Hematopoietic multipotent progenitor cell treated with erythropoietin and hydrocortisone succinate and interleukin-3 and kit ligand, for 6 days (in vitro differentiated cells): ENCODE data around the gene ALDOB.
A peak's percentile ranks its signal among the peaks of the same experiment; 100 is the strongest.
"Not testable (repeated sequence)": the region's sequence is repeated elsewhere in the genome, so short reads cannot be mapped to it uniquely, and the experiment has no call there.

Experiments used
- DNase-seq: peaks from one replicate; pipeline ENCODE4 v3.0.0-alpha.2; 2015

Gene ALDOB

DNA sequence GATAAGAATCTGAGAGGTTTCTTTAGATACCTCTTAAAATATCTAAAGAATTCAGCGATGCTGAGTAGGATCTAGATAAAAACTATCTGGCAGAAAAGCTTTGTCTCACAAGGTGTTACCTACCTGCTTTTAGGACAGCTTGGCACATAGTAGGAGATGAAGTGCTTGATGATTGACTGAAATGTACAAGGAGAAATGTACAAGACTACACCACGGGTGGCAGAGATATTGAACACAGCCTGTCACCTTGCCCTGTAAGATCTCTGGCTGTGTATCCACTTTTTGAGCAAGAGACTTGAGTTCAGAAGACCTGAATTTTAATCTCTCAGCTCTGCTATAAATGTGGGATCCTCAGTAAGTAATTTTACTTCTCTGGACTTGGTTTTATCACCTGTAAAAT, 15.7 kb downstream of the ALDOB start:
- DNase-seq = no peak

DNA sequence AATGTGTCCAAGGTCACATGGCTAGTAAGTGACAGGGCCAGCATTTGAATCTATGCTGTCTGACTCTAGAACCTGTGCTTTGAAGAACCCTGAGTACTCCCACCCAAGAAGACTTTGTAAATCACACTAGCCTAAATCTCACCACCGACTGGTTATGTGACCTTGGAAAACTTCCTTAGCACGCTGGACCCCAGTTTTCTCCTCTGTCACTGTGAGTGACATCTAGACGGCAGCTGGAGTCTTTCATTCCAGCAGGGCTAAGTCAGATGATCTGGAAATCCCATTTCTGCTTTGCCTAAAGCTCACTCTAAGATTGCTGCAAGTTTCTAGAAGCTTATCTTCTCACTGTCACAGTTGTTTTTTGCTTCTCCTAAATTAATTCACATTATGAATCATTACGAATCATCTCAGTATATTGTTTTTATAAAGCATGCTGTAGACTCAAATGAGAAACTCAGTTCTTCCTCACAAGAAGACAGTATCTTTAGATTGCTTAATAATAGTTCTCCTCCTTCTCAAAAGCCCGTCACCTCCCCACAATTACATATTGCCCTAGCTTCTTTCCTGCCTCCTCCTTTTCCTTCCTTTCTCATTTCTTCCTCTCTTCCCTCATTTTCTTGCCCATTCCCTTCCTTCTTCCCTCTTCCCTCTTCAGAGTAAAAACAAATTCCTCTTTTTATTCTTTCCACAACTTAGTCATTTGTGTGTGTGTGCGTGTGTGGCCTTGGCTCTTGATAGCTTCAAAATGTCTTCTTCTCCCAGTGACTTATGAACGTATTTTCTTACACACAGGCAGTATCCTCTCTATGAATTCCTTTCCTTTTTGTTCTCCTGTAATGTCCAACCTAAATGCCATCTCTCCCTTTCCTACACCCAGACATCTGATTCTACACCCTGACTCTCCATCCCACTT, 16.8 kb downstream of the ALDOB start:
- DNase-seq = no peak

DNA sequence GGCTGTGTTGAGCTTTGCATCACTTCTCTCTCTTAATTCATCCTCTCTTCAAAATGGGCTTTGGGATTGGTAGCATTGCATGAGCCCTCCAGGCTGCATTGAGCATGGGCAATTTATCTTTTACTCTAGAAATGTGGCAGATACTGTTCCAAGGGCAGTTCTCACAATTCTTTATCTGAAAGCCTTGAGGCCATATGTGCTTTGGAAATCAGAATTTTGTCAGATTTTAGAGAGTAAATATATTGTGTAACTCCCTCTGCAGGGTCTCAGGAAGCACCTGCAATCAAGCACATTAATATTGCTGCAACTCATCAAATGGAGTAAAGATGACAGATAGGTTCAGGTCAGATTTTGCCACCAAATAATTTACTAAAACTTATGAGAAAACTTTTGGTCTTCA, 17.6 kb downstream of the ALDOB start:
- no peak for DNase-seq

DNA sequence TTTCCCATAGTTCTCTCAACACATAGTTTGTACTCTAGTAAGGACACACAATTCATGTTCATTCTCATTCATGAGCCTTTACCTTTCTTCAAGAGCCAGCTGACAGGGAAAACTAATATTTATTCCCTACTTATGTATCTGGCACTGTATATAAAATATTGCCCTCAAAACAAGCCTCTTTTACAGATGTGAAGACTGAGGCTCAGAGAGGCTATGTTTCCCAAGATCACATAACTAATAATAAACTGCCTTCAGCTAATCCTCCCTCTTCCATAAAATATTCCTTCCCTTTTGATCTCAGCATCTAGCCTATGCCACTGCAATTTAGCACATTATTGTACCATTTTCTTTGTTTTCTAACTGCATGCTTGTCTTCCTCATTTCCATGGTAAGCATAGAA, 18.2 kb downstream of the ALDOB start:
- DNase-seq = no peak

DNA sequence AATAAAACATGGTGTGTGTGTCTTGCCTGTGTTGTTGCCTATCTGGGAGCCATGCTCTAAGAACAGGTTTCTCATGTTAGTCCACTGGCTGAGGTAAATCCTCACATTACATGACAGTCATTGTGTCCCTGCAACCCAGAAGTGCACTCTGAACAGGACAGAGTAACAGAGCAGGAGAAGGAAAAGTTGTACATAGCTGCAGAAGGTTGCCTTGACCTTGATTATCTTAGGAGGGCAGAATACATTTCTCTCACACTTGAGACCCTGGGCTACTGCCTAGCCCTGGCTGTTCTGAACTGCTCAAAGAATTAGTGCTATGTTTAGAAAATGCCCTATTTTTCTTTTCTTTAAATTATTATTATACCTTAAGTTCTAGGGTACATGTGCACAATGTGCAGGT, 20.0 kb downstream of the ALDOB start:
- DNase-seq = no peak

DNA sequence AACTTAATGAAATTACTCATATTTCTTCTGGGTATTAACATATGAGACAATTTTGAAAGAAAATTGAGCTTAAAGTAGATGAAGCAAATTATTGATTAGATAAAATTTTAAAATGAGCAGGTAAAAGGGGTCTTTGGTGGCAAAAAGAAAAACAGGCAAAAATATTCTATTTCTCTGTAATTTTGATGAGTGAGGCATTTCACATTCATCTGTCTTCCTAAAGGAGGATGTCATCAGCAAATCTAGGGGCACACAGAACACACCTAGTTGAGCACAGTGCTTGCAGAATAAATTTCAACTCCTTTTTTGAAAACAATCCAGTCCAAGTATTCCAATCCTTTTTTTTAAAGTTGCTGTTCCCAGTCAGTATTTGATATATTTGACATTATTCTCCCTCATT, 20.7 kb downstream of the ALDOB start:
- no peak for DNase-seq

DNA sequence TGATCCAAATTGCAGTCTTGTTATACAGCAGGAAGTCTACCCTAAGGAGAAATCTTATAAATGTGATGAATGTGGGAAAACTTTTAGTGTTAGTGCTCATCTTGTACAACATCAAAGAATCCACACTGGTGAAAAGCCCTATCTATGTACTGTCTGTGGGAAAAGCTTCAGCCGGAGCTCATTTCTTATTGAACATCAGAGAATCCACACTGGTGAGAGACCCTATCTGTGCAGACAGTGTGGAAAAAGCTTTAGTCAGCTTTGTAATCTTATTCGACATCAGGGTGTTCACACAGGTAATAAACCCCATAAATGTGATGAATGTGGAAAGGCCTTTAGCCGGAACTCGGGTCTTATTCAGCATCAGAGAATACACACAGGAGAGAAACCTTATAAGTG, 26.5 kb downstream of the ALDOB start:
- no peak for DNase-seq

DNA sequence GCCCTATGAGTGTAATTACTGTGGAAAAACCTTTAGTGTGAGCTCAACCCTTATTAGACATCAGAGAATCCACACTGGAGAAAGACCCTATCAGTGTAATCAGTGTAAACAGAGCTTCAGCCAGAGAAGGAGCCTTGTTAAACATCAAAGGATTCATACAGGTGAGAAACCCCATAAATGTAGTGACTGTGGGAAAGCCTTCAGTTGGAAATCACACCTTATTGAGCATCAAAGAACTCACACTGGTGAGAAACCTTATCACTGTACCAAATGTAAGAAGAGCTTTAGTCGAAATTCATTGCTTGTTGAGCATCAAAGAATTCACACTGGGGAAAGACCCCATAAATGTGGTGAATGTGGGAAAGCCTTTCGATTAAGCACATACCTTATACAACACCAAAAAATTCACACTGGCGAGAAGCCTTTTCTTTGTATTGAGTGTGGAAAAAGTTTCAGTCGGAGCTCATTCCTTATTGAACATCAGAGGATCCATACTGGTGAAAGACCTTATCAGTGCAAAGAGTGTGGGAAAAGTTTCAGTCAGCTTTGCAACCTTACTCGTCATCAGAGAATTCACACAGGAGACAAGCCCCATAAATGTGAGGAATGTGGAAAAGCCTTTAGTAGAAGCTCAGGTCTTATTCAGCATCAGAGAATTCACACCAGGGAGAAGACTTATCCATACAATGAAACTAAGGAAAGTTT, 27.0 kb downstream of the ALDOB start:
- DNase-seq = no peak

DNA sequence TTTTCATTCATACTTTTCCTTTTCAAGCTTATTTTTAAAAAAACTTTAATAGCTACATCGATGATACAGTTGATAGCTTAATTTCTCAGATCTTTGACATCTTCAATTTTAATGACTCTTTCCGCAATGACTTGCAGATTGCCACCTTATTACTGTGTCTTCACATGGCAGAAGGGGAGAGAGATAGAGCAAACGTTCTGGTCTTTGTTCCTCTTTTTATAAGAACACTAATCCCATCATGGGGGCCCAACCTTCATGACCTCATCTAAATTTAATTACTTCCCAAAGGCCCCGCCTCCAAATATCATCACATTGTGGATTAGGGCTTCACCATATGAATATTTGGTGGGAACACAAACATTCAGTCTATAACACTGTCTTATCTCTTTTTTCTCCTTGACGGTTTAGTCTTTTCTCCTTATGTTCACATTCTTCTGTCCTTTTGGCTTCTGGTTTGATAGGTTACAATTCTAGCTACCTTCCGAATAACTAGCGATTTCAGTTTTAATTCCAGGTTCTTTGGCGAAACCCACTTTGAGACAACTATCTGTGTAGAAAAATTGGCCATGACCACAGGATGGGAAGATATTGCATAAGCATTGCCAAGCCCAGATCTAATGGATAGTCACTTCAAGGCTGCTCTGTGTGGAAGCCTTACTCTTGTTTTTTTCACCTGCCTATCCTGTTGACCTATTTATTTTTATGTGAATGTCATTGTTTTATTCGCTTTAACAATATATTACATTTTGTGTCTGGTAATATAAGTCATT, 31.9 kb downstream of the ALDOB start:
- no peak for DNase-seq

DNA sequence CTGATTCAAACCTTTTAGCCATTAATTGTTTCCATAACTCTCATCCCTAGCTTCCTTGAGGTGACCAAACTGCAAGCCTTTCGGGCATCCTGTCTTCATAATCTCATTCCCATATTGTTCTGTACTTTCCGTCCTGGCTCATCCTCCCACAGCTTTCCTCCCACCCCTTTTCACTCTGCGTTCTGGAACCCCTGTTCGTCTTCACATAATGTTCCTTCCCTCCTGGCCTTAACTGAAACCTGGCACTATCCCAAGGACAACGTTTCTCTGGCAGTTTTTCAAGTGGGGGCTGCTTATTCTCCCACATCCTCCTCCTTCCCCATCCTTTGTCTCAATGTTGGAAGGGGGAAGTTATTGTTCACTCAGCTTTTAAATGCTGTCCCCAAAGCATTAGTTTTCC, 35.5 kb downstream of the ALDOB start:
- no peak for DNase-seq

DNA sequence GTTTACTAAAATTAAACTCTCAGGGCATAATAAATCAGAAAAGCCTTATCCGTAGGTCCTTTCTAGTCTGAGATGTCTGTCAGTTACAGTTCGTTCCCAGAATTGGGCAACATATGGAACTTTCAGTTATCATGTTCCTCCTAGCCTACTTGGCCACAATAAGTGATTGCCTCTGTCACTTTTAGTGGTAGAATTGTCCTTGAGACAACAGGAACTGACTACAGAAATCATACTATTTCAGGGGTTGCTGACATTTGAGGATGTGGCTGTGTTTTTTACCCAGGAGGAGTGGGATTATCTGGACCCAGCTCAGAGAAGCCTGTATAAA, 36.0 kb downstream of the ALDOB start:
- peak; percentile 42 for DNase-seq

DNA sequence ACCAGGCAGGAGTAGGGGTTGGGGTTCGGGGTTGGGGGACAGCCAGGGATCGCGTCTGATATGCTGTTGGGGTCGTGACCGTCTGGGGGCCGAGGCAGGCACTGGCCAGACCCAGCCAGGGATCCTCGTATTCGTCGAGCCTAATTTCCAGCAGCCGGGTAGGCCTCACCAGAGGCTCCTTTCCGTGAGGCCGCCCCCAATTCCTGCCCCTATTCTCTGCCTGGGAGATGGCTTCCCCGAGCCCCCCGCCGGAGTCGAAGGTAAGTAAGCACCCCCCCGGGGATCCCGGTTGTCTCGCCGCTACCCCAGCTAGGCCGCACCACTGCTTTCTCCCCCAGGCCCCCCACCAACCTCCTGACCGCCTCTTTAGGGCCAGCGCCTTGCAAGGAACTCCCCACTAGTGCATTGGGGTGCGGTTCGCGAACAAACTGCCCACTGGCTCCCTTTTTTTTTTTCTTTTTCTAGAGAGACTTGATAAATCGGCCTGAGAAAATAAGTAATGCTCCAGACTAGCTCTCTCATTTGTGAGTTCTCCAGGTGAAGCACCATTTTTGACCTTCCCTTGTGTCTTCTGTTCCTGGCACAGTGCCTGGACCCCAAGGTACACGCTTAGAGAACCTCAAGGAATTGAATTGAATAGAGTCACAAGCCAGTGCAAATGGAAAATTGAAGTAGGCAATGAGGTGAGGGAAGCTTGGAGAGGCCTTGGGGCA, 36.5 kb downstream of the ALDOB start:
- peak; percentile 43 for DNase-seq

DNA sequence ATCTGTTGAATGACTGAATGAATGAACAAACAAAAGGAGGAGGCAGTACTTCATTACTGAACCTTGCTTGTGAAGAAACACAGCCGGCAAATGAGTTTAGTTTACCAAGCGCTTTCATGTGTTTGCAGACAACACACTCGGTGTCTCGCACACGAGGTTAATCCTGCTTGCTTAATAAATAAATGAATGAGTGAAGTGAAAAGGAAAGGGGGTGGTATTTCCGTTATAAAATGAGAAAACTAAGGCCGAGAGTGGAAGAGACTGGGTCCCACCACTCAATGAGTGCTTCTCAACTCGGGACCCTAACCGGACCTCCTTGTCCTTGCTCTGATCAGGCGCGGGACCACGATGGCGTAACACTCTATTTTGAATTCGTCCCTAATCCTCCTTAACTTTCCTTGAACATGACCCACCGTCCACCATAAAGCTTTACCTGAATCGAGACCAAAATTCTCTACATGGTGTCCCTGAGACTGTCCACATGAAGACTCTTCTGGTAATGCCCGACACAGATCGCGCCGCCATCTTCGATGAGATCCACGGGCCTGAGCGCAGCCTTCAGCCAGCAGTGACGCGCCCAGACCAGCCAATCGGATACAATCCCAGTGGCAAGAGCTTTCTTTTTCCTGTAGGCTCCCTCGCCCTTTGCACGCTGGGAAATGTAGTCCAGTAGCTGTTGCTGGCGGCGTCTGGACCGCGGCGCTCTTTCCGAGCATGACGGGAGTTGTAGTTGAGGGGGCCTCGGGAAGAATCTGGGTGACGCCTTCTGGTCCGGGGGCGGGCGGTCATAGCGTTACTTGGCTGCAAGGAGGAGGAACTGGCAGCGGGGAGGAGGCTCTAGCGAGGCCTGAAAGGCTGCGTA, 37.3 kb downstream of the ALDOB start, which contains the start of the genes MRPL50 and ZNF189:
Gene MRPL50 (minus strand): TSS at position 551 of the 862 bp plus-strand sequence. CDS start 26 bp downstream, at position 525.
Gene ZNF189 (plus strand): TSS at position 784 of the 862 bp plus-strand sequence. CDS start 306 bp downstream, outside the sequence.
- peak; percentile 99 for DNase-seq

DNA sequence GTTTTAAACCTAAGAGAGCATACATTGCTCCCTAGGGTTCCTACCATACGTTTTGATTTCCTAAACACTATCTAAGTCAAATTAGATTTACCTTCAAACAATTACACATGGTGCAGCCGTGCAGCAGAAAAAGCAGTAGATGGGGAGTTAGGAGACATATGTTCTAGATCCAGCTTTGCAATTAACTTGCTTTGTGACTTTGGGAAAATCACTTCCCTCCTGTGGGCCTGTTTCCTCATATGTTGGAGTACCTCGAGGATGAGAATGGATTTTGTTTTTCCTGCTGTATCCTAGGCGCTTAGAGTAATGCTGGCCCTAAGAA, 37.9 kb downstream of the ALDOB start:
- no peak for DNase-seq

DNA sequence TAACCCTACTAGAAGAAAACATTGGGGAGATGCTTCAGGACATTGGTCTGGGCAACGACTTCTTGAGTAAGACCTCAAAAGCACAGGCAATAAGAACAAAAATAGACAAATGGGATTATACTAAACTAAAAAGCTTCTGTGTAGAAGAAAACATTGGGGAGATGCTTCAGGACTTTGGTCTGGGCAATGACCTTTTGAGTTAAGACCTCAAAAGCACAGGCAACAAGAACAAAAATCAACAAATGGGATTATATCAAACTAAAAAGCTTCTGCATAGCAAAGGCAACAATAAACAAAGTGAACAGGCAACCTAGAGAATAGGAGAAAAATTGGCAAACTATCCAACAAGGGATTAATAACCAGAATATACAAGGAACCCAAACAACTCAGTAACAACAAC, 40.9 kb downstream of the ALDOB start:
- DNase-seq = no peak

DNA sequence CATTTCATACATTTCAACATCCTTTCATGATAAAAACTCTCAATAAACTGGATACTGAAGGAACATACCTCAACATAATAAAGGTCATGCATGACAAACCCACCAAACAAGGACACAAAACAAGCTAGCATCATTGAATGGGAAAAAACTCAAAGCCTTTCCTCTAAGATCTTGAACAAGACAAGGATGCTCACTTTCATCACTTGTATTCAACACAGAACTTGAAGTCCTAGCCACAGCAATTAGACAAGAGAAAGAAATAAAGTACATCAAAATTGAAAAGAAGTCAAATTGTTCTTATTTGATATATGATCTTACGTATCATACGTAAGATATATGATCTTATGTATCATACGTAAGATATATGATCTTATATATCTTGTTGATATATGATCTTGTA, 42.4 kb downstream of the ALDOB start:
- DNase-seq = no peak

DNA sequence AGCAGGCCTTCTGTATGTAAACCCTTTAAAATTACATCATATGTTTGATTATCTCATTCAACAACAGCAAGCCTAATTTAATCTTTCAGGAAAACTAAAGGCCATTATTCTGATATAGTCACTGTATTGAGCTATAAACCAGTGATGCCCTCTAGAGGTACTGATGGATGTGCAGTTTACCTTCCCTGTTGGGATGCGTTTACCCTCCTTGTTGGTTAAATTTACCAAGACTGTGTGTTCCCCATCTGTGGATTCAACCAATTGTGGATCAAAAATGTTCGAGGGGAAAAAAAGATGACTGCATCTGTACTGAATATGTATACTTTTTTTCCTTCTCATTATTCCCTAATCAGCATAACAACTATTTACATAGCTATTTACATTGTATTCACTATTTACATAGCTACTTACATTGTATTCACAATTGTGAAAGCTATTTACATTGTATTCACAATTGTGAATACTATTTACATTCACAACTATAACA, 47.0 kb downstream of the ALDOB start:
- peak; percentile 41 for DNase-seq

DNA sequence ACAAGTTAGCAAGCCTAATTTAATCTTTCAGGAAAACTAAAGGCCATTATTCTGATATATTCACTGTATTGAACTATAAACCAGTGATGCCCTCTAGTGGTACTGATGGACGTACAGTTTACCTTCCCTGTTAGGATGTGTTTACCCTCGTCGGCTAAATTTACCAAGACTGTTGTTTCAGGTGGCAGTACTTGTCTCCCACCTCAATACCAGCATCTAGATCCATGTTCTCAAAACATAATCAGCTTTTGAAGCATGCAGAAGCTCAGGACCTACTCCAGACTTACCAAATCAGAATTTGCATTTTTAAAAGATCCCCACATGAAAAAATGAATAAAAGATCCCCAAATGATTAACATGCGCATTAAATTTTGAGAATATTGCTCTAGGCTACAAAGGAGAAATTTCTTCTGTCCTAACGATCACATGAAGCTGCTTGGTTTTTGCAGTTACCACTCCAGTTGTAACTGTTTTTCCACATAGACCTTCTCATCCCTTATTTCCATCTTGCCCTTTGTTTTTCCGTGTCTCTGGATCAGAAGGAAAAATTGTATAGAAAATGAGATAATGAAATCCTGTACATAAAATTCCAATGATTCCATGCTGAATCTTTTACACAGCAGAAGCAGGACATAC, 47.6 kb downstream of the ALDOB start:
- peak; percentile 83 for DNase-seq

DNA sequence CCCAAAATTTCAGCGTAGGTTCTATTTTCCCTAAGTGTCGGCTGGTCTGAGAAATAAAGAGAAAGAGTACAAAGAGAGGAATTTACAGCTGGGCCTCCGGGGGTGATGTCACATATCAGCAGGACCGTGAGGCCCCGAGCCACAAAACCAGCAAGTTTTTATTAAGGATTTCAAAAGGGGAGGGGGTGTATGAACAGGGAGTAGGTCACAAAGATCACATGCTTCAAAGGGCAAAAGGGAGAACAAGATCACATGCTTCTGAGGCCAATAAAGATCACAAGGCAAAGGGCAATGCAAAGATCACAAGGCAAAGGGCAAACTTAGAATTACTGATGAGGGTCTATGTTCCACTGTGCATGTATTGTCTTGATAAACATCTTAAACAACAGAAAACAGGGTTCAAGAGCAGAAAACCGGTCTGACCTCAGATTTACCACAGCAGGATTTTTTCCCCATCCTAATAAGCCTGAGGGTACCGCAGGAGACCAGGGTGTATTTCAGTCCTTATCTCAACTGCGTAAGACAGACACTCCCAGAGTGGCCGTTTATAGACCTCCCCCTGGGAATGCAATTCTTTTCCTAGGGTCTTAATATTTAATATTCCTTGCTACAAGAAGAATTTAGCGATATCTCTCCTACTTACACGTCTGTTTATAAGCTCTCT, 50.6 kb downstream of the ALDOB start, which contains the start of gene BAAT:
Gene BAAT (minus strand): TSS at position 134 of the 664 bp plus-strand sequence. CDS start 13,602 bp downstream, outside the sequence.
- DNase-seq = not testable (repeated sequence)

DNA sequence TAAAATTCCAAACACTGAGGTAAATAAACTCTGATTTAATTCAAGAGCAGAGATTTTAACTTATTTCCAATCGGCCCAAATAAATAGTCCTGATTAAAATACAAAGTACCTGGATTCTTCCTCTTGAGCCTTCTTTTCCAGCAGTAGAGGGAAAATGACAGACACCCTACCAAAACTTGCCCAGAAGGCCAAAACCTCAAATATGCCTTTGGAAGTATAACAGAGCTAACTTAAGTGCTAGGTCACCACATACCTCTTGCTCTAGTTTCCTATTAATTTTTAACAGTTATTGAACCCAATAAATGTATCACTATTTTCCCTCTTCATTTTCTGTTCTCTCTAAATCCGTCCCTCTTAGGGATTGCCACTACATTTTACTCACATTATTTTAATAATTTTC, 52.2 kb downstream of the ALDOB start:
- DNase-seq = no peak
